GM12891 (cell line): ENCODE measurements around the gene ABCC1.

ENCODE experiments used
- POLR2A ChIP-seq: IDR thresholded peaks from 2 replicates; pipeline ENCODE4 v1.6.1; 2011; ENCODE audit warnings: low read depth, low read length, control low read depth
- POLR2AphosphoS5 ChIP-seq: IDR thresholded peaks from 2 replicates; pipeline ENCODE4 v1.6.1; 2011; ENCODE audit warnings: low read depth, low read length, control low read depth
- SPI1 ChIP-seq: IDR thresholded peaks from 2 replicates; pipeline ENCODE4 v1.6.1; 2011; ENCODE audit warnings: low read depth, low read length, control low read depth

DNA sequence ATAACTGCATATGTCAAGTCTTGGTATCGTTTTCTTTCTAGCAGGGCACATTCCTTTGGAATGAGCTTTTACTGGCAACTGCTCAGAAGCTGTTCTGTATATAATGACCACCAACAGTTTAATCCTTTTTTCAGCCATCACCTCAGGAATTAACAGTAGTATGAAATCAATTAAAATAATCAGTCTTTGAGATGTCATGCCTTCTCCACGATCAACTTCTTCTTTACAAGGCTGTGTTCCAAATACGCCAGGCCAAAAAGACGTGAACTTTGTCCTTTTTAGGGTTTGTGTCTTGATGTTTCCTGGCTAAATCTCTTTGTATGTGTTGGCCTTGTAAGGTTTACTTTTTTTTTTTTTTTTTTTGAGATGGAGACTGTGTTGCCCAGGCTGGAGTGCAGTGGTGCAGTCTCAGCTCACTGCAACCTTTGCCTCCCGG, 54.9 kb downstream of the ABCC1 start:
- TF ChIP-seq POLR2A = no peak
- no peak for TF ChIP-seq SPI1
- TF ChIP-seq POLR2AphosphoS5 = no peak
